Measurements from ENCODE around the gene TTLL6.

The TTLL6 gene

GRCh38 chr17:48722201-48722907, 94.7 kb downstream of the TTLL6 start, which contains the start of gene PRAC1:
TSS of gene PRAC1 (minus strand) at chr17:48722518. CDS start at chr17:48722392, 126 bp downstream.
- peak; percentile 75 for DNase-seq

DNA sequence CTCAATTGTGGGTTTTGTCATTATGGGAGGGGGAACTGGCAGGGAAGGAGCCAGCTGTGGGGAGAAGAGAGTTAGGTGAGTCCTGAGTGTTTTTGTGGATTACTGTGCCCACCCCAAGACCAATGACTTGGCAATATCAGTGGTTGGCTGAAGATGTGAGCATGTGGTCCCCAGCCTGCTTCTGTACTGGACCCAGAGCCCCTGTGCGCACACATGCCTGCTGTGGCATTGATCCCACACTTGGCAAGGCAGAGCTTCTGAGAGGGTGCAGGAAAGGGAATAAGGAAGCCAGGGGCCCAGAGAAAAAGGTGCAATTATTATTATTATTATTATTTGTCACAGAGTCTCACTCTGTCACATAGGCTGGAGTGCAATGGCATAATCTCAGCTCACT, 96.0 kb downstream of the TTLL6 start:
- DNase-seq = no peak

DNA sequence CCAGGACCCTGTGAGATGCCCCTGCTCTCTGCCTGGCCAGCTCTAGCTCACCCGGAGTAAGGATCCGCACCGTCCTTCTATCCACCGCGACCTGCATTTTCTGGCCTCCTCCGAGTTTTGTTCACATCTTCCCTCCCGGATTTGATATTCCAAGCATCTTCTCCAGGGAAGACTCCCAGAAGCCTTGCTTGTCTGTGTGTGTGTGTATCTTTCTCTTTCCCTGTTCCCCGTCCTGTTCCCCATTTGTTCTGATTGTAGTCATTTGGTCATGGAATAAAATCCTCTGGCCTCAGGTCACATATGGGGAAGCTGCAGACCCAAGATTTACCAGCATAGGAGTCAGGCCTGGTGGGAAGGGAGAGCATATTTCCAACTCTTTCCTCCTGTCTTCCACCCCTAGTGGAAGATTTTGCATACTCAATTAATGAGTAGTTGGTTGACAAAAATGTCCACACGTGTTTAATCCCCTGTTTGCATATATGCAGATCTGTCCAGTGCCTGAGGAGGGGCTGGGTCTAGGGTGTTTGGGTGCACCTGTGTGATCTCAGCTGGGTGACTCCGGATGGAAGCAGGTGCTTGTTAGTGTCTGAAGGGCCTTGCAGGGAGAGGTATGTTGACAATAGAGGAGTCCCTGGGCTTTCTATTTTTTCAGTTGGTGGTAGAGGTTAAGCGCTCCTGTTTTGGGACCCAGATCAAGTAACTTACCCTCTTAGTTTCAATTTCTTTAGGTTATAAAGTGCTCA, 96.6 kb downstream of the TTLL6 start:
- no peak for DNase-seq

- peak; percentile 86 for DNase-seq
Observed at GRCh38 chr17:48719642-48720265, 97.3 kb downstream of the TTLL6 start.

DNA sequence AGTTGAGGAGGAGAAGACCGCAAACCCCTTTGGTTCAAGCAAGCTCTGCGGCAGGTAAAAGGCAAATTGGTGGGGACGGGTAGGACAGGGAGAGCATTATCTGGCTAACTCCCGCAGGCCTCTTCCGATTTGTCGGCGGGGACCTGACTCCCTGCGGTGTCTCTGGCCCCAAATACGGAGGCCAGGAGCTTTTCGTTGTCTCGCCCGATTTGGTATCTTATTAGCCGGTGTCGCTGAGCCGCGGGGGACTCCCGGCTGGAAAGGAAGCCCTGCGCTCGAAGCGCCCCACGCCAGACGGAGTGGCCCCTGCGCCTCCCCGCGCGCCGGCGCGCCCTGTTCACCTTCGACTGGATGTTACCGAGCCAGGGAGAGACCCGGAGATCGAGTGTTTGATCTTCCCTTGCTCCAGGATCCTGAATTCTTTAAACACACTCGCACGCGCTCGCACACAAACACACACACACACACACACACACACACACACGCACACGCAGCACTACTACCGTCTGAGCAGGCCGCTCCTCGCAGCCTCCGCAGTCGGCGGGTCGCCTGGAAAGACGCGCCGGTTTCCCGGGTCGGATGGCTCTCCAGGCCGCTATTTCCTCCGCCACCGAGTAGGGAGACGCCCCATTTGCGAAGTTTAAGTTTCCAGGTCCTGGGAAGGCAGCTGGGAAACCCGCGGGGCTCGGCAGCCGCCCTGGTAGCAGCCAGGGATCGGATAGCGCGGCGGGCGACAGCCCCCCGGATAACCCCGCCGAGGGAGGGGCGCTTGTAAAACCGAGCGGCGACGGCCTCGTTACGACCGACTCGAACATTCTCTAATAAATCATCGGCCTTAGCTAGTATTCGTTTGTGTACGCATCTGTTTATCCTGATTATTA, 98.0 kb downstream of the TTLL6 start:
- peak; percentile 83 for DNase-seq

GRCh38 chr17:48718227-48718760, 98.7 kb downstream of the TTLL6 start:
- DNase-seq = no peak

- peak; percentile 35 for DNase-seq
Observed at GRCh38 chr17:48717367-48718226, 99.4 kb downstream of the TTLL6 start.

DNA sequence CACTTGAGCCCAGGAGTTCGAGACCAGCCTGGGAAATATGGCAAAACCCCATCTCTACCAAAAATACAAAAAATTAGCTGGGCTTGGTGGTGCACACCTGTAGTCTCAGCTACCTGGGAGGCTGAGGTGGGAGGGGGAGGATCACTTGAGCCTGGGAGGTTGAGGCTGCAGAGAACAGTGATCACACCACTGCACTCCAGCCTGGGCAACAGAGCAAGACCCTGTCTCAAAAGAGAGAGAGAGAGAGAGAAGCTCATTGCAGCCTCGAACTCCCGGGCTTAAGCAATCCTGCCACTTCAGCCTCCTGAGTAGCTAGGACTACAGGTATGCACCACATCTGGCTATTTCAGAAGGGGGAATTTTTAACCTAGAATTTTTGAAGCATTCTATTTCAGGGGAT, 100.5 kb downstream of the TTLL6 start:
- peak; percentile 9 for DNase-seq

DNA sequence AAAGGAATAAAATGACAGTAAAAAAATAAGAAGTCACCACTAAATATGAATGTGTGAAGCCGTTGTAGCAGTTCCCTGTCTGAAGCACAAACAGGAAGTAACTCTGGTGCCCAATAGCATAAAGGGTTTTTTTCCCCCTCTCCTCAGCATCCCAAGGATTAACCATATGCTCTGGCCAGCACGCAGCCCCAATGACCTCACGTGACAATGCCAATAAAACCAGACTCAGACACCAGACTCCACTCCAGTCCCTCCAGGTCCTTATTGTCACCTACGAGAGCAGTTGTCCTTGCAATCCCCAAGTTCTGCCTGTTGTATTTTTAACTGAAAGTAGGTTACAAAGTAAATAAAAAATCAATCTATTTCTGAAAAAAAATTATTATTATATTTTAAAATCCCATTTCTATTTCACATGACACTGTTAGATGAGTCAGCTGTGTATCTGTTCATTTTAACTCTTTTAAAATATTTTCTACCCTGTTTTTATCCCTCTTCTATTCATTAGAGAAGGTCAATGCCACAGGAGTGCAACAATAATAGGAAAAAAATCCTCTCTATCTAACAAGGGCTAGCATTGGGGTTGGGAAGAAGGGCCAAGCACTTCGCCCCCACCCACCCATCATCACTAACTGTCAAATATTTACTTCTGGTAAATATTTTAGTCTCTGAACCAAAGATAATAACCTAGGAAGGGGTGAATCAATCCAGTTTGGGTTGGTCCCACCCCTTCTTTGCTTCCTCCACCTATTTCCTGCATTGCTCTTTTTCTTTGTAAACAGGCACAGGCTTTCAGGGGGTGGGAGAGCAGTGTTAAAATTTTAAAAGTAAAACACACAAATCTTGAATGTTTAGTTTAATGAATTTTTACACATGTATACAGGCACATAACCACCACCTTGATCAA, 101.3 kb downstream of the TTLL6 start:
- peak; percentile 60 for DNase-seq

All from islet precursor cell (in vitro differentiated cells).